NCI-H128 (cell line): ENCODE measurements around the gene DNAH3.
"Not testable (repeated sequence)": the region's sequence is repeated elsewhere in the genome, so short reads cannot be mapped to it uniquely, and the experiment has no call there.

ENCODE experiments used
- DNase-seq: peaks from one replicate; lab custom pipeline; 2025; ENCODE audit not compliant: unreplicated experiment; lab: John Stamatoyannopoulos, UW

The DNAH3 gene

GRCh38 chr16:21076186-21076883 is 74.3 kb downstream of the DNAH3 start:
- DNase-seq = no peak

- no peak for DNase-seq
These were observed 75.4 kb downstream of the DNAH3 start for GRCh38 chr16:21075252-21075651.

- DNase-seq = no peak
These were observed 77.7 kb downstream of the DNAH3 start for GRCh38 chr16:21072976-21073375.

- no peak for DNase-seq
These were observed 78.9 kb downstream of the DNAH3 start for GRCh38 chr16:21071741-21072140.

GRCh38 chr16:21070564-21070963 is 80.1 kb downstream of the DNAH3 start:
- no peak for DNase-seq

- no peak for DNase-seq
These were observed 80.7 kb downstream of the DNAH3 start for GRCh38 chr16:21069986-21070385.

GRCh38 chr16:21064203-21064602 is 86.4 kb downstream of the DNAH3 start:
- no peak for DNase-seq

GRCh38 chr16:21063314-21063713 is 87.3 kb downstream of the DNAH3 start:
- DNase-seq = not testable (repeated sequence)

GRCh38 chr16:21060027-21060510 is 90.6 kb downstream of the DNAH3 start:
- no peak for DNase-seq

- no peak for DNase-seq
These were observed 92.8 kb downstream of the DNAH3 start for GRCh38 chr16:21057875-21058274.

GRCh38 chr16:21056396-21056795 is 94.2 kb downstream of the DNAH3 start:
- DNase-seq = no peak

- DNase-seq = not testable (repeated sequence)
These were observed 94.9 kb downstream of the DNAH3 start for GRCh38 chr16:21055738-21056137.

- no peak for DNase-seq
These were observed 97.1 kb downstream of the DNAH3 start for GRCh38 chr16:21053590-21053989.

GRCh38 chr16:21048091-21048912 is 102.3 kb downstream of the DNAH3 start:
- not testable (repeated sequence) for DNase-seq

GRCh38 chr16:21038197-21038596 is 112.4 kb downstream of the DNAH3 start:
- no peak for DNase-seq

GRCh38 chr16:21037736-21038135 is 112.9 kb downstream of the DNAH3 start:
- DNase-seq = no peak

GRCh38 chr16:21037168-21037567 is 113.5 kb downstream of the DNAH3 start:
- no peak for DNase-seq

GRCh38 chr16:21036471-21036870 is 114.2 kb downstream of the DNAH3 start:
- DNase-seq = no peak

GRCh38 chr16:21033704-21034103 is 116.9 kb downstream of the DNAH3 start:
- DNase-seq = no peak

- no peak for DNase-seq
These were observed 117.4 kb downstream of the DNAH3 start for GRCh38 chr16:21033264-21033663.

GRCh38 chr16:21028728-21029127 is 121.9 kb downstream of the DNAH3 start:
- DNase-seq = no peak

GRCh38 chr16:21026846-21027245 is 123.8 kb downstream of the DNAH3 start:
- no peak for DNase-seq
